CD14-positive monocyte (primary cell): Measurements from ENCODE around the gene DRC3. TPM values are rescaled to one million over a fixed set of nuclear protein-coding genes. Genes with fewer than 3 reads are reported as not detected.

Source experiments
- DNase-seq, 3 donors: peaks; one replicate each; pipeline ENCODE4 v3.0.0-alpha.2; 2011 to 2022
- H2AFZ ChIP-seq: 2 replicates; pipeline ENCODE4 v1.6.0; 2012; ENCODE audit warnings: mild to moderate bottlenecking, low read depth, low read length, inconsistent platforms; ENCODE audit not compliant: insufficient read depth, poor library complexity, severe bottlenecking
- H3K27ac ChIP-seq, 2 donors: 1 replicate in 1 of 2; 2 replicates in 1 of 2; pipeline ENCODE4 v1.5.1; 2012 to 2013; ENCODE audit warnings: low read length in 2 of 2, control low read depth in 1 of 2, inconsistent platforms in 1 of 2, low read depth in 1 of 2, mild to moderate bottlenecking in 1 of 2
- H3K27me3 ChIP-seq, 2 donors: one replicate each; pipeline versions ENCODE4 v1.6.0 to v1.6.1; 2011 to 2013; ENCODE audit warnings: low read length in 2 of 2; ENCODE audit not compliant: control insufficient read depth in 2 of 2, insufficient read depth in 2 of 2
- H3K36me3 ChIP-seq, 2 donors: replicated peaks in 1 of 2; 1 replicate in 1 of 2; 2 replicates in 1 of 2; pipeline versions ENCODE4 v1.5.1 to v1.6.1; 2012 to 2013; ENCODE audit warnings: low read length in 2 of 2, control low read depth in 1 of 2, inconsistent platforms in 1 of 2, mild to moderate bottlenecking in 1 of 2; ENCODE audit not compliant: insufficient read depth in 2 of 2, control insufficient read depth in 1 of 2
- H3K4me1 ChIP-seq, 2 donors: 1 replicate in 1 of 2; 2 replicates in 1 of 2; pipeline versions ENCODE4 v1.5.1 to v1.6.1; 2012 to 2013; ENCODE audit warnings: low read length in 2 of 2, control low read depth in 1 of 2, inconsistent platforms in 1 of 2, mild to moderate bottlenecking in 1 of 2, moderate library complexity in 1 of 2; ENCODE audit not compliant: insufficient read depth in 2 of 2, control insufficient read depth in 1 of 2
- H3K4me2 ChIP-seq: replicated peaks from 2 replicates; pipeline ENCODE3; 2012; ENCODE audit warnings: low read length, moderate library complexity, mild to moderate bottlenecking; ENCODE audit not compliant: poor library complexity, severe bottlenecking; ENCODE audit errors: extremely low read depth
- H3K4me3 ChIP-seq, 3 experiments: fragments of 200-600 bp in 1 of 3; sonication (generic) in 1 of 3; replicated peaks in 1 of 3; 1 replicate in 2 of 3; 2 replicates in 1 of 3; pipeline ENCODE4 v1.5.1; 2011 to 2013; ENCODE audit warnings: low read length in 3 of 3, mild to moderate bottlenecking in 3 of 3, control low read depth in 2 of 3, low read depth in 2 of 3, inconsistent platforms in 1 of 3, moderate library complexity in 1 of 3
- H3K79me2 ChIP-seq: 2 replicates; pipeline ENCODE4 v1.6.0; 2012; ENCODE audit warnings: mild to moderate bottlenecking, control low read depth, inconsistent platforms, low read length, moderate library complexity; ENCODE audit not compliant: insufficient read depth
- H3K9ac ChIP-seq: 2 replicates; pipeline ENCODE4 v1.6.0; 2017; ENCODE audit warnings: low read length, mild to moderate bottlenecking; ENCODE audit not compliant: insufficient read depth, poor library complexity, severe bottlenecking
- H3K9me3 ChIP-seq, 2 donors: replicated peaks in 1 of 2; 1 replicate in 1 of 2; 2 replicates in 1 of 2; pipeline versions ENCODE4 v1.5.1 to v1.6.1; 2012 to 2013; ENCODE audit warnings: low read length in 2 of 2, control low read depth in 1 of 2; ENCODE audit not compliant: control insufficient read depth in 1 of 2, insufficient read depth in 1 of 2
- H4K20me1 ChIP-seq: 2 replicates; pipeline ENCODE4 v1.6.0; 2012; ENCODE audit warnings: mild to moderate bottlenecking, low read length, control low read depth, moderate library complexity; ENCODE audit not compliant: insufficient read depth
- H3K27ac Mint-ChIP-seq, 7 donors: one replicate each; pipeline ENCODE4 v1.8.0; 2020; ENCODE audit warnings: mild to moderate bottlenecking in 7 of 7, mixed read lengths in 7 of 7, moderate library complexity in 6 of 7, inconsistent platforms in 2 of 7
- H3K27me3 Mint-ChIP-seq, 3 donors: one replicate each; pipeline ENCODE4 v1.8.0; 2021 to 2022; ENCODE audit warnings: low read depth in 3 of 3, mild to moderate bottlenecking in 3 of 3, mixed read lengths in 3 of 3, moderate library complexity in 3 of 3, inconsistent platforms in 1 of 3
- H3K36me3 Mint-ChIP-seq, 2 donors: one replicate each; pipeline ENCODE4 v1.8.0; 2020; ENCODE audit warnings: mixed read lengths in 2 of 2, inconsistent platforms in 1 of 2, mild to moderate bottlenecking in 1 of 2
- H3K4me1 Mint-ChIP-seq: one replicate; pipeline ENCODE4 v1.8.0; 2020; ENCODE audit warnings: mild to moderate bottlenecking, mixed read lengths
- H3K4me3 Mint-ChIP-seq, 2 donors: one replicate each; pipeline ENCODE4 v1.8.0; 2020; ENCODE audit warnings: mild to moderate bottlenecking in 2 of 2, mixed read lengths in 2 of 2, moderate library complexity in 1 of 2
- H3K9me3 Mint-ChIP-seq, 7 donors: one replicate each; pipeline ENCODE4 v1.8.0; 2020 to 2022; ENCODE audit warnings: mixed read lengths in 7 of 7, mild to moderate bottlenecking in 6 of 7, moderate library complexity in 6 of 7, inconsistent platforms in 2 of 7
- CTCF ChIP-seq: fragments of 200-600 bp; IDR thresholded peaks from one replicate; pipeline ENCODE4 v1.8.0; 2022; ENCODE audit warnings: antibody characterized with exemption, mild to moderate bottlenecking
- WGBS: methylation state at CpG from one replicate; pipeline ENCODE4 v1.1.5; 2013; ENCODE audit warnings: missing lambda C conversion rate; ENCODE audit not compliant: insufficient coverage; 5-methylcytosine and 5-hydroxymethylcytosine counted together
- intact Hi-C, 2 donors: fragments of 100-400 bp; cut with micrococcal nuclease; formaldehyde crosslinking; loops; one replicate each; pipeline versions ENCODE4 v1.15.0 to v1.15.1; 2023
- polyA plus RNA-seq, 3 donors: library from polyadenylated mRNA; depleted of rRNA in 1 of 3; unstranded in 2 of 3; stranded (reverse) in 1 of 3; fragments of 300-500 nt in 2 of 3; fragments of >200 nt in 1 of 3; fragmentation: Illumina TruSeq in 2 of 3; gene quantifications; 1 replicate in 2 of 3; 2 replicates in 1 of 3; pipeline ENCODE4 v1.2.3, GENCODE V29; 2012 to 2021

The DRC3 gene
- polyA plus RNA-seq, 3 donors, result 0.23 to 0.58 (median 0.39) TPM

GRCh38 chr17:17947966-17948365, 24.7 kb upstream of the DRC3 start:
- Histone ChIP-seq H3K9ac (no peak overlapping the region), H2AFZ (no peak overlapping the region), H3K36me3 (no peaks in the 10 kb centered on the region), H3K27me3 (no peaks in the 10 kb centered on the region), H4K20me1 (peaks cover 45% of the 10 kb centered on the region), H3K4me3 (no peak overlapping the region), H3K4me2 (no peak overlapping the region), H3K4me1 (peaks cover 14 to 19% of the 10 kb centered on the region in 2 donors), H3K9me3 (no peaks in the 10 kb centered on the region), H3K79me2 (peaks cover 26% of the 10 kb centered on the region), H3K27ac (no peak overlapping the region)
- no peak overlapping the region for H3K4me3 Mint-ChIP-seq
- no CpG with 5 or more reads among the region's 1 CpG for WGBS
- DNase-seq, result no peak
- H3K36me3 Mint-ChIP-seq, result peaks cover 6 to 13% of the 10 kb centered on the region in 2 donors
- peaks cover 30% of the 10 kb centered on the region for H3K4me1 Mint-ChIP-seq
- peak overlapping the region in 1 of 7 donors; percentile 26 for H3K27ac Mint-ChIP-seq
- intact Hi-C loops, result no loop called here
- no peaks in the 10 kb centered on the region for H3K9me3 Mint-ChIP-seq
- no peaks in the 10 kb centered on the region for H3K27me3 Mint-ChIP-seq
- no peak for TF ChIP-seq CTCF

DNA sequence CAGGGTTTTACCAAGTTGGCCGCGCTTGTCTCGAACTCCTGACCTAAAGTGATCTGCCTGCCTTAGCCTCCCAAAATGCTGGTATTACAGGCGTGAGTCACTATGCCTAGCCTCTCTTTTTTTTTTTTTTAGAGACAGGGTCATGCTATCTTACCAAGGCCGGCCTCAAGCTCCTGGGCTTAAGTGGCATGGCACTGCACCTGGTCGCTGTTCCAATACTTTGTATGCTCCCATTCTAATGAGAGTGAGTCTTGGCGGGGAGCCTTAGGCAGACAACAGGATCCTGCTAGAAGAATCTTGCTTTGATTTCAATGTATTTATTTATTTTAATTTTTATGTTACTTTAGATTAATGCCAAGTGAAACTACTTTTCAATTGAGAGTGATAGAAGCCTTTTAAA, 22.3 kb upstream of the DRC3 start:
- peaks cover 20% of the 10 kb centered on the region for H3K4me1 Mint-ChIP-seq
- Histone ChIP-seq H3K4me3 (no peak overlapping the region), H3K9ac (no peak overlapping the region), H3K27ac (no peak overlapping the region), H2AFZ (no peak overlapping the region), H3K4me2 (no peak overlapping the region), H3K4me1 (peaks cover 7 to 10% of the 10 kb centered on the region in 2 donors), H4K20me1 (peaks cover 35% of the 10 kb centered on the region), H3K79me2 (peaks cover 10% of the 10 kb centered on the region), H3K9me3 (no peaks in the 10 kb centered on the region), H3K36me3 (peaks cover 0 to 7% of the 10 kb centered on the region in 2 donors), H3K27me3 (no peaks in the 10 kb centered on the region)
- intact Hi-C loops, result no loop called here
- TF ChIP-seq CTCF, result no peak
- peaks cover 14 to 19% of the 10 kb centered on the region in 2 donors for H3K36me3 Mint-ChIP-seq
- H3K27ac Mint-ChIP-seq, result no peak overlapping the region
- DNase-seq, result no peak
- no peak overlapping the region for H3K4me3 Mint-ChIP-seq
- no peaks in the 10 kb centered on the region for H3K9me3 Mint-ChIP-seq
- WGBS, result 96% methylated on average over 6 of the region's 7 CpGs
- H3K27me3 Mint-ChIP-seq, result no peaks in the 10 kb centered on the region
